SH-SY5Y (cell line): ENCODE results near the gene NPFF.

ENCODE experiments used
- GATA2 ChIP-seq: IDR thresholded peaks from 2 replicates; pipeline ENCODE4 v1.6.1; 2011; ENCODE audit warnings: mild to moderate bottlenecking, low read depth, low read length
- GATA3 ChIP-seq: IDR thresholded peaks from 2 replicates; pipeline ENCODE4 v1.6.1; 2011; ENCODE audit warnings: low read depth, mild to moderate bottlenecking, low read length, moderate library complexity

DNA sequence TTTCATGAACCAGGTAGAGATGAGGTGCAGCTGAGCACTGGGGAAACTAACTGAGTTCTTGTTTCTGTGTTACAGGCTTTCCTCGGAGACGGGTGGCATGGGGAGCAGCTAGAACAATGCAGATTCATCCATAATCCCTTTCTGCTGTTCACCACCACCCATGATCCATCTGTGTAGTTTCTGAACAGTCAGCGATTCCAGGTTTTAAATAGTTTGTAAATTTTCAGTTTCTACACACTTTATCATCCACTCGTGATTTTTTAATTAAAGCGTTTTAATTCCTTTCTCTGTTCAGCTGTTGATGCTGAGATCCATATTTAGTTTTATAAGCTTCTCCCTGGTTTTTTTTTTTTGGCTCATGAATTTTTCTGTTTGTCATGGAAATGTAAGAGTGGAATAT is 28.0 kb downstream of the NPFF start:
- TF ChIP-seq GATA3: no peak
- no peak for TF ChIP-seq GATA2
